ENCODE results near the gene PGK1. TPM values are rescaled to one million over a fixed set of nuclear protein-coding genes. Genes with fewer than 3 reads are reported as not detected.

PGK1 gene
- total RNA-seq, 3 donors from 2014 or later: 122 to 149 (median 126) TPM

GRCh38 chrX:78098108-78098507 lies 5.9 kb upstream of the PGK1 start:
- Histone ChIP-seq H3K9me3 (no peaks in the 10 kb centered on the region), H3K4me1 (no peaks in the 10 kb centered on the region), H3K27me3 (peaks cover 0 to 59% of the 10 kb centered on the region in 2 donors), H3K27ac (no peak overlapping the region), H3K4me3 (no peak overlapping the region), H3K36me3 (no peaks in the 10 kb centered on the region)
- intact Hi-C loops (cut with DNase I; ENCODE audit: low total_unique reads): no loop called here
- TF ChIP-seq POLR2A (IDR thresholded peaks at IDR 0.05): no peak
- TF ChIP-seq POLR2AphosphoS5 (IDR thresholded peaks at IDR 0.05): no peak
- TF ChIP-seq, protein P1, sequence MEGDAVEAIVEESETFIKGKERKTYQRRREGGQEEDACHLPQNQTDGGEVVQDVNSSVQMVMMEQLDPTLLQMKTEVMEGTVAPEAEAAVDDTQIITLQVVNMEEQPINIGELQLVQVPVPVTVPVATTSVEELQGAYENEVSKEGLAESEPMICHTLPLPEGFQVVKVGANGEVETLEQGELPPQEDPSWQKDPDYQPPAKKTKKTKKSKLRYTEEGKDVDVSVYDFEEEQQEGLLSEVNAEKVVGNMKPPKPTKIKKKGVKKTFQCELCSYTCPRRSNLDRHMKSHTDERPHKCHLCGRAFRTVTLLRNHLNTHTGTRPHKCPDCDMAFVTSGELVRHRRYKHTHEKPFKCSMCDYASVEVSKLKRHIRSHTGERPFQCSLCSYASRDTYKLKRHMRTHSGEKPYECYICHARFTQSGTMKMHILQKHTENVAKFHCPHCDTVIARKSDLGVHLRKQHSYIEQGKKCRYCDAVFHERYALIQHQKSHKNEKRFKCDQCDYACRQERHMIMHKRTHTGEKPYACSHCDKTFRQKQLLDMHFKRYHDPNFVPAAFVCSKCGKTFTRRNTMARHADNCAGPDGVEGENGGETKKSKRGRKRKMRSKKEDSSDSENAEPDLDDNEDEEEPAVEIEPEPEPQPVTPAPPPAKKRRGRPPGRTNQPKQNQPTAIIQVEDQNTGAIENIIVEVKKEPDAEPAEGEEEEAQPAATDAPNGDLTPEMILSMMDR (IDR thresholded peaks at IDR 0.05): no peak
- no peak for DNase-seq (ENCODE audit: low spot score in 2 of 2)

GRCh38 chrX:78102091-78102490 lies 2.0 kb upstream of the PGK1 start:
- peaks cover 0 to 3% of the 10 kb centered on the region in 2 donors for H3K4me1 ChIP-seq
- intact Hi-C loops (cut with DNase I; ENCODE audit: low total_unique reads): no loop called here
- H3K4me3 ChIP-seq: no peak overlapping the region
- peaks cover 0 to 47% of the 10 kb centered on the region in 2 donors for H3K27me3 ChIP-seq
- H3K36me3 ChIP-seq: no peaks in the 10 kb centered on the region
- TF ChIP-seq POLR2AphosphoS5 (IDR thresholded peaks at IDR 0.05) (no peak), POLR2A (IDR thresholded peaks at IDR 0.05) (no peak)
- TF ChIP-seq, protein P1 (IDR thresholded peaks at IDR 0.05): no peak
- no peak for DNase-seq (ENCODE audit: low spot score in 2 of 2)
- H3K27ac ChIP-seq: no peak overlapping the region
- no peaks in the 10 kb centered on the region for H3K9me3 ChIP-seq

GRCh38 chrX:78103001-78103622 lies 936 bp upstream of the PGK1 start:
- H3K4me3 ChIP-seq: peak overlapping the region; percentile 28 to 76 (median 72)
- intact Hi-C loops (cut with DNase I; ENCODE audit: low total_unique reads): no loop called here
- TF ChIP-seq, protein P1 (IDR thresholded peaks at IDR 0.05): no peak
- TF ChIP-seq POLR2AphosphoS5 (IDR thresholded peaks at IDR 0.05) (no peak), POLR2A (IDR thresholded peaks at IDR 0.05) (no peak)

GRCh38 chrX:78104447-78105176 lies 564 bp downstream of the PGK1 start:
- peaks cover 0 to 3% of the 10 kb centered on the region in 2 donors for H3K4me1 ChIP-seq
- peak overlapping the region; percentile 89 to 93 for H3K27ac ChIP-seq
- intact Hi-C loops (cut with DNase I; ENCODE audit: low total_unique reads): no loop called here
- peak overlapping the region; percentile 72 to 78 (median 76) for H3K4me3 ChIP-seq
- peak in 1 of 2 donors; percentile 23 for DNase-seq (ENCODE audit: low spot score in 2 of 2)
- no peak for TF ChIP-seq POLR2A (IDR thresholded peaks at IDR 0.05)
- no peak for TF ChIP-seq POLR2AphosphoS5 (IDR thresholded peaks at IDR 0.05)
- TF ChIP-seq, protein P1 (IDR thresholded peaks at IDR 0.05): no peak
- peaks cover 0 to 22% of the 10 kb centered on the region in 2 donors for H3K27me3 ChIP-seq
- H3K9me3 ChIP-seq: no peaks in the 10 kb centered on the region
- H3K36me3 ChIP-seq: no peaks in the 10 kb centered on the region

More at GRCh38 chrX:78103001-78103622, 936 bp upstream of the PGK1 start:
- Histone ChIP-seq H3K36me3 (no peaks in the 10 kb centered on the region), H3K27ac (peak overlapping the region; percentile 89 to 93), H3K9me3 (no peaks in the 10 kb centered on the region), H3K4me1 (peaks cover 0 to 3% of the 10 kb centered on the region in 2 donors), H3K27me3 (peaks cover 0 to 37% of the 10 kb centered on the region in 2 donors)
- no peak for DNase-seq (ENCODE audit: low spot score in 2 of 2)

Measured in breast epithelium (tissue), 4 donors.